ENCODE data around the gene FAM53A. TPM values are rescaled to one million over a fixed set of nuclear protein-coding genes. Genes with fewer than 3 reads are reported as not detected.

Gene FAM53A
- total RNA-seq, 3 donors from 2014 or later: 1.3 to 4.0 (median 1.6) TPM

- no peak overlapping the region for H3K4me3 Mint-ChIP-seq
- no peaks in the 10 kb centered on the region for H3K4me1 Mint-ChIP-seq (ENCODE audit: low read depth)
- no peaks in the 10 kb centered on the region for H3K27me3 Mint-ChIP-seq (ENCODE audit: low read depth)
- no peaks in the 10 kb centered on the region for H3K9me3 Mint-ChIP-seq
- H3K36me3 Mint-ChIP-seq (ENCODE audit: insufficient read depth): peaks cover 2% of the 10 kb centered on the region
- DNase-seq (no peak), ATAC-seq (no peak)
Measured at GRCh38 chr4:1664141-1664540, 20.0 kb downstream of the FAM53A start.

- no peaks in the 10 kb centered on the region for H3K4me1 Mint-ChIP-seq (ENCODE audit: low read depth)
- H3K36me3 Mint-ChIP-seq (ENCODE audit: insufficient read depth): peaks cover 2% of the 10 kb centered on the region
- DNase-seq: no peak
- no peaks in the 10 kb centered on the region for H3K27me3 Mint-ChIP-seq (ENCODE audit: low read depth)
- H3K4me3 Mint-ChIP-seq: no peak overlapping the region
- no peaks in the 10 kb centered on the region for H3K9me3 Mint-ChIP-seq
- ATAC-seq: no peak
Measured at GRCh38 chr4:1663549-1663948, 20.6 kb downstream of the FAM53A start.

- DNase-seq (no peak), ATAC-seq (no peak)
- H3K4me3 Mint-ChIP-seq: no peak overlapping the region
- H3K4me1 Mint-ChIP-seq (ENCODE audit: low read depth): no peaks in the 10 kb centered on the region
- no peaks in the 10 kb centered on the region for H3K9me3 Mint-ChIP-seq
- H3K27me3 Mint-ChIP-seq (ENCODE audit: low read depth): no peaks in the 10 kb centered on the region
- H3K36me3 Mint-ChIP-seq (ENCODE audit: insufficient read depth): peaks cover 2% of the 10 kb centered on the region
Measured at GRCh38 chr4:1661695-1662094, 22.4 kb downstream of the FAM53A start.

- no peak for ATAC-seq
- no peak for DNase-seq
- H3K4me3 Mint-ChIP-seq: no peak overlapping the region
- H3K4me1 Mint-ChIP-seq (ENCODE audit: low read depth): no peaks in the 10 kb centered on the region
- H3K36me3 Mint-ChIP-seq (ENCODE audit: insufficient read depth): peaks cover 2% of the 10 kb centered on the region
- H3K9me3 Mint-ChIP-seq: no peaks in the 10 kb centered on the region
- H3K27me3 Mint-ChIP-seq (ENCODE audit: low read depth): no peaks in the 10 kb centered on the region
Measured at GRCh38 chr4:1660948-1661677, 23.0 kb downstream of the FAM53A start.

GRCh38 chr4:1659104-1660043 lies 24.7 kb downstream of the FAM53A start:
- Mint-ChIP-seq H3K9me3 (no peaks in the 10 kb centered on the region), H3K27me3 (ENCODE audit: low read depth) (no peaks in the 10 kb centered on the region), H3K36me3 (ENCODE audit: insufficient read depth) (peaks cover 4% of the 10 kb centered on the region), H3K4me3 (no peak overlapping the region), H3K4me1 (ENCODE audit: low read depth) (no peaks in the 10 kb centered on the region)
- ATAC-seq (no peak), DNase-seq (no peak)

- no peaks in the 10 kb centered on the region for H3K9me3 Mint-ChIP-seq
- H3K4me3 Mint-ChIP-seq: no peak overlapping the region
- H3K36me3 Mint-ChIP-seq (ENCODE audit: insufficient read depth): peaks cover 4% of the 10 kb centered on the region
- DNase-seq (no peak), ATAC-seq (no peak)
- H3K4me1 Mint-ChIP-seq (ENCODE audit: low read depth): no peaks in the 10 kb centered on the region
- H3K27me3 Mint-ChIP-seq (ENCODE audit: low read depth): no peaks in the 10 kb centered on the region
Measured at GRCh38 chr4:1658581-1658980, 25.5 kb downstream of the FAM53A start.

GRCh38 chr4:1658146-1658545 lies 26.0 kb downstream of the FAM53A start:
- Mint-ChIP-seq H3K36me3 (ENCODE audit: insufficient read depth) (peaks cover 2% of the 10 kb centered on the region), H3K4me1 (ENCODE audit: low read depth) (no peaks in the 10 kb centered on the region), H3K27me3 (ENCODE audit: low read depth) (no peaks in the 10 kb centered on the region), H3K4me3 (no peak overlapping the region), H3K9me3 (no peaks in the 10 kb centered on the region)
- DNase-seq (no peak), ATAC-seq (no peak)

GRCh38 chr4:1656986-1657385 lies 27.1 kb downstream of the FAM53A start:
- DNase-seq: no peak
- ATAC-seq: no peak
- peaks cover 2% of the 10 kb centered on the region for H3K36me3 Mint-ChIP-seq (ENCODE audit: insufficient read depth)

GRCh38 chr4:1656132-1656531 lies 28.0 kb downstream of the FAM53A start:
- ATAC-seq: no peak
- H3K27me3 Mint-ChIP-seq (ENCODE audit: low read depth): no peaks in the 10 kb centered on the region

More at GRCh38 chr4:1656986-1657385, 27.1 kb downstream of the FAM53A start:
- no peaks in the 10 kb centered on the region for H3K4me1 Mint-ChIP-seq (ENCODE audit: low read depth)
- H3K4me3 Mint-ChIP-seq: no peak overlapping the region
- H3K27me3 Mint-ChIP-seq (ENCODE audit: low read depth): no peaks in the 10 kb centered on the region
- H3K9me3 Mint-ChIP-seq: no peaks in the 10 kb centered on the region

GRCh38 chr4:1655676-1656075 lies 28.4 kb downstream of the FAM53A start:
- H3K27me3 Mint-ChIP-seq (ENCODE audit: low read depth): no peaks in the 10 kb centered on the region
- H3K9me3 Mint-ChIP-seq: no peaks in the 10 kb centered on the region
- DNase-seq: no peak
- peaks cover 2% of the 10 kb centered on the region for H3K36me3 Mint-ChIP-seq (ENCODE audit: insufficient read depth)
- no peaks in the 10 kb centered on the region for H3K4me1 Mint-ChIP-seq (ENCODE audit: low read depth)
- no peak for ATAC-seq
- H3K4me3 Mint-ChIP-seq: no peak overlapping the region

More at GRCh38 chr4:1656132-1656531, 28.0 kb downstream of the FAM53A start:
- Mint-ChIP-seq H3K4me3 (no peak overlapping the region), H3K4me1 (ENCODE audit: low read depth) (no peaks in the 10 kb centered on the region), H3K9me3 (no peaks in the 10 kb centered on the region), H3K36me3 (ENCODE audit: insufficient read depth) (peaks cover 2% of the 10 kb centered on the region)
- DNase-seq: no peak

- peaks cover 2% of the 10 kb centered on the region for H3K36me3 Mint-ChIP-seq (ENCODE audit: insufficient read depth)
- no peaks in the 10 kb centered on the region for H3K9me3 Mint-ChIP-seq
- no peaks in the 10 kb centered on the region for H3K27me3 Mint-ChIP-seq (ENCODE audit: low read depth)
- H3K4me1 Mint-ChIP-seq (ENCODE audit: low read depth): no peaks in the 10 kb centered on the region
- ATAC-seq (no peak), DNase-seq (no peak)
- no peak overlapping the region for H3K4me3 Mint-ChIP-seq
Measured at GRCh38 chr4:1655081-1655480, 29.0 kb downstream of the FAM53A start.

- ATAC-seq (no peak), DNase-seq (no peak)
- Mint-ChIP-seq H3K9me3 (no peaks in the 10 kb centered on the region), H3K36me3 (ENCODE audit: insufficient read depth) (peaks cover 2% of the 10 kb centered on the region), H3K4me3 (no peak overlapping the region), H3K4me1 (ENCODE audit: low read depth) (no peaks in the 10 kb centered on the region), H3K27me3 (ENCODE audit: low read depth) (no peaks in the 10 kb centered on the region)
Measured at GRCh38 chr4:1654216-1654955, 29.7 kb downstream of the FAM53A start.

GRCh38 chr4:1653776-1654175 lies 30.3 kb downstream of the FAM53A start:
- H3K4me3 Mint-ChIP-seq: no peak overlapping the region

GRCh38 chr4:1652088-1652487 lies 32.0 kb downstream of the FAM53A start:
- no peak for DNase-seq
- no peak for ATAC-seq
- peaks cover 3% of the 10 kb centered on the region for H3K4me1 Mint-ChIP-seq (ENCODE audit: low read depth)
- H3K4me3 Mint-ChIP-seq: no peak overlapping the region
- no peaks in the 10 kb centered on the region for H3K27me3 Mint-ChIP-seq (ENCODE audit: low read depth)
- H3K36me3 Mint-ChIP-seq (ENCODE audit: insufficient read depth): peaks cover 2% of the 10 kb centered on the region
- H3K9me3 Mint-ChIP-seq: no peaks in the 10 kb centered on the region

More at GRCh38 chr4:1653776-1654175, 30.3 kb downstream of the FAM53A start:
- H3K4me1 Mint-ChIP-seq (ENCODE audit: low read depth): no peaks in the 10 kb centered on the region
- H3K36me3 Mint-ChIP-seq (ENCODE audit: insufficient read depth): peaks cover 2% of the 10 kb centered on the region
- H3K9me3 Mint-ChIP-seq: no peaks in the 10 kb centered on the region
- no peak for ATAC-seq
- no peaks in the 10 kb centered on the region for H3K27me3 Mint-ChIP-seq (ENCODE audit: low read depth)
- no peak for DNase-seq
